Measurements from ENCODE around the gene KRTAP5-5.
"Not testable (repeated sequence)": the region's sequence is repeated elsewhere in the genome, so short reads cannot be mapped to it uniquely, and the experiment has no call there.

Gene KRTAP5-5

GRCh38 chr11:1656670-1657069 is 27.1 kb downstream of the KRTAP5-5 start:
- no peak for FAIRE-seq

GRCh38 chr11:1659506-1659905 is 29.9 kb downstream of the KRTAP5-5 start:
- FAIRE-seq = no peak

GRCh38 chr11:1660111-1660867 is 30.7 kb downstream of the KRTAP5-5 start:
- no peak for FAIRE-seq

- not testable (repeated sequence) for FAIRE-seq
Measured at GRCh38 chr11:1661454-1662269, 32.1 kb downstream of the KRTAP5-5 start.

- FAIRE-seq = not testable (repeated sequence)
Measured at GRCh38 chr11:1662699-1663283, 33.2 kb downstream of the KRTAP5-5 start.

GRCh38 chr11:1665313-1665712 is 35.7 kb downstream of the KRTAP5-5 start:
- no peak for FAIRE-seq

GRCh38 chr11:1667121-1667850 is 37.7 kb downstream of the KRTAP5-5 start:
- FAIRE-seq = no peak

- no peak for FAIRE-seq
Measured at GRCh38 chr11:1667906-1668305, 38.3 kb downstream of the KRTAP5-5 start.

- no peak for FAIRE-seq
Measured at GRCh38 chr11:1668911-1669473, 39.4 kb downstream of the KRTAP5-5 start.

GRCh38 chr11:1669546-1670218 is 40.1 kb downstream of the KRTAP5-5 start:
- no peak for FAIRE-seq

GRCh38 chr11:1670457-1670856 is 40.9 kb downstream of the KRTAP5-5 start:
- not testable (repeated sequence) for FAIRE-seq

- FAIRE-seq = no peak
Measured at GRCh38 chr11:1670905-1671371, 41.4 kb downstream of the KRTAP5-5 start.

- no peak for FAIRE-seq
Measured at GRCh38 chr11:1671658-1672057, 42.1 kb downstream of the KRTAP5-5 start.

- FAIRE-seq = no peak
Measured at GRCh38 chr11:1672613-1673350, 43.2 kb downstream of the KRTAP5-5 start.

GRCh38 chr11:1673446-1674172 is 44.0 kb downstream of the KRTAP5-5 start:
- no peak for FAIRE-seq

GRCh38 chr11:1674173-1675131 is 44.9 kb downstream of the KRTAP5-5 start:
- no peak for FAIRE-seq

- no peak for FAIRE-seq
Measured at GRCh38 chr11:1675536-1676228, 46.1 kb downstream of the KRTAP5-5 start.

- no peak for FAIRE-seq
Measured at GRCh38 chr11:1676229-1676740, 46.7 kb downstream of the KRTAP5-5 start.

Measured in G401.6 (cell line).